Midbrain (tissue), 1 donor: ENCODE measurements around the gene RGL2.
"Not testable (repeated sequence)": the region's sequence is repeated elsewhere in the genome, so short reads cannot be mapped to it uniquely, and the experiment has no call there.

Experiments
- DNase-seq: peaks from one replicate; lab custom pipeline; 2025; lab: John Stamatoyannopoulos, UW

The RGL2 gene

GRCh38 chr6:33298773-33299236 lies at the start of gene RGL2:
TSS of gene RGL2 (minus strand) at chr6:33298942. CDS start at chr6:33298610, 332 bp downstream.
- peak; percentile 83 for DNase-seq

GRCh38 chr6:33347816-33348215 lies 49.1 kb upstream of the RGL2 start:
- no peak for DNase-seq

- not testable (repeated sequence) for DNase-seq
These were observed 48.2 kb upstream of the RGL2 start for GRCh38 chr6:33346972-33347371.

- peak; percentile 30 for DNase-seq
These were observed 46.3 kb upstream of the RGL2 start for GRCh38 chr6:33344701-33345697.

- no peak for DNase-seq
These were observed 45.3 kb upstream of the RGL2 start for GRCh38 chr6:33343953-33344611.

GRCh38 chr6:33343606-33343952 lies 44.8 kb upstream of the RGL2 start:
- not testable (repeated sequence) for DNase-seq

- DNase-seq = no peak
These were observed 40.5 kb upstream of the RGL2 start for GRCh38 chr6:33339193-33339592.

GRCh38 chr6:33336495-33336894 lies 37.8 kb upstream of the RGL2 start:
- no peak for DNase-seq

- DNase-seq = no peak
These were observed 37.2 kb upstream of the RGL2 start for GRCh38 chr6:33335916-33336315.

GRCh38 chr6:33333666-33334065 lies 34.9 kb upstream of the RGL2 start:
- no peak for DNase-seq

GRCh38 chr6:33330736-33331135 lies 32.0 kb upstream of the RGL2 start:
- DNase-seq = no peak

GRCh38 chr6:33329058-33329457 lies 30.3 kb upstream of the RGL2 start:
- no peak for DNase-seq

GRCh38 chr6:33324125-33324524 lies 25.4 kb upstream of the RGL2 start:
- DNase-seq = no peak

- DNase-seq = no peak
These were observed 24.8 kb upstream of the RGL2 start for GRCh38 chr6:33323623-33323948.

- no peak for DNase-seq
These were observed 22.5 kb upstream of the RGL2 start for GRCh38 chr6:33321227-33321626.

GRCh38 chr6:33320315-33321181 lies 21.8 kb upstream of the RGL2 start:
- no peak for DNase-seq

- no peak for DNase-seq
These were observed 21.2 kb upstream of the RGL2 start for GRCh38 chr6:33319939-33320314.

- no peak for DNase-seq
These were observed 19.8 kb upstream of the RGL2 start for GRCh38 chr6:33318426-33319073.

- DNase-seq = peak; percentile 99
These were observed 19.1 kb upstream of the RGL2 start, which contains the start of gene ZBTB22 for GRCh38 chr6:33317669-33318425. TSS of gene ZBTB22 (minus strand) at chr6:33317744. CDS start at chr6:33316916, 828 bp downstream.

- peak; percentile 72 for DNase-seq
These were observed 18.6 kb upstream of the RGL2 start for GRCh38 chr6:33317419-33317668.
